PC-3 (cell line): ENCODE results near the gene KCNH1.

Experiments used
- EZH2 ChIP-seq: fragments of 300-600 bp; sonication (generic); IDR thresholded peaks from one replicate; pipeline ENCODE4 v1.6.1; 2017; ENCODE audit warnings: antibody characterized with exemption, mild to moderate bottlenecking, low read length; ENCODE audit not compliant: unreplicated experiment
- EZH2phosphoT487 ChIP-seq: fragments of 300-600 bp; sonication (generic); IDR thresholded peaks from 2 replicates; pipeline ENCODE4 v1.6.1; 2018; ENCODE audit warnings: mild to moderate bottlenecking, antibody characterized with exemption, low read length, borderline replicate concordance
- TF ChIP-seq, protein P1 (sequence below): fragments of 300-600 bp; sonication (generic); conservative IDR thresholded peaks from 2 replicates; pipeline ENCODE4 v1.5.1; 2017; ENCODE audit warnings: antibody characterized with exemption, low read depth, mild to moderate bottlenecking, low read length

DNA sequence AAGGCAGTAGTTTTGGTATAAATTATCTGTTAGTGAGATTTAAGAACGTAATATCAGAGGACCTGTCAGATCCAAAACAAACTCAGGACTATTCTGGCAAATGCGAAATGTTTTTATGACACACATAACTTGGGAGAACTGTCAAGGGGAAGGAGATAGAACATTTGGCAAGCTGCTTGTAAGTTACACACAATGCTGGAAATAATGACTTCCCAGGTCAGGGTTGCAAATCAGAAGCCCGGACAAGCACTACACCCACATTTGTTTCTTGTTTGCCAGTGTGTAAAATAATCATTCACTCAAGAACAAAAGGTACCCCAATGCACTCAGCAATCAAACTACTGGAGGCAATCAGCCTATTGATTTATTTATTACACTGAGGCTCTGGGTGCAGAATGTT lies 354.7 kb downstream of the KCNH1 start:
- TF ChIP-seq EZH2phosphoT487 (no peak), EZH2 (no peak)
- TF ChIP-seq, protein P1, sequence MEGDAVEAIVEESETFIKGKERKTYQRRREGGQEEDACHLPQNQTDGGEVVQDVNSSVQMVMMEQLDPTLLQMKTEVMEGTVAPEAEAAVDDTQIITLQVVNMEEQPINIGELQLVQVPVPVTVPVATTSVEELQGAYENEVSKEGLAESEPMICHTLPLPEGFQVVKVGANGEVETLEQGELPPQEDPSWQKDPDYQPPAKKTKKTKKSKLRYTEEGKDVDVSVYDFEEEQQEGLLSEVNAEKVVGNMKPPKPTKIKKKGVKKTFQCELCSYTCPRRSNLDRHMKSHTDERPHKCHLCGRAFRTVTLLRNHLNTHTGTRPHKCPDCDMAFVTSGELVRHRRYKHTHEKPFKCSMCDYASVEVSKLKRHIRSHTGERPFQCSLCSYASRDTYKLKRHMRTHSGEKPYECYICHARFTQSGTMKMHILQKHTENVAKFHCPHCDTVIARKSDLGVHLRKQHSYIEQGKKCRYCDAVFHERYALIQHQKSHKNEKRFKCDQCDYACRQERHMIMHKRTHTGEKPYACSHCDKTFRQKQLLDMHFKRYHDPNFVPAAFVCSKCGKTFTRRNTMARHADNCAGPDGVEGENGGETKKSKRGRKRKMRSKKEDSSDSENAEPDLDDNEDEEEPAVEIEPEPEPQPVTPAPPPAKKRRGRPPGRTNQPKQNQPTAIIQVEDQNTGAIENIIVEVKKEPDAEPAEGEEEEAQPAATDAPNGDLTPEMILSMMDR = no peak
